Measurements from ENCODE around the gene RETREG1.
"Not testable (repeated sequence)": the region's sequence is repeated elsewhere in the genome, so short reads cannot be mapped to it uniquely, and the experiment has no call there.

The RETREG1 gene

DNA sequence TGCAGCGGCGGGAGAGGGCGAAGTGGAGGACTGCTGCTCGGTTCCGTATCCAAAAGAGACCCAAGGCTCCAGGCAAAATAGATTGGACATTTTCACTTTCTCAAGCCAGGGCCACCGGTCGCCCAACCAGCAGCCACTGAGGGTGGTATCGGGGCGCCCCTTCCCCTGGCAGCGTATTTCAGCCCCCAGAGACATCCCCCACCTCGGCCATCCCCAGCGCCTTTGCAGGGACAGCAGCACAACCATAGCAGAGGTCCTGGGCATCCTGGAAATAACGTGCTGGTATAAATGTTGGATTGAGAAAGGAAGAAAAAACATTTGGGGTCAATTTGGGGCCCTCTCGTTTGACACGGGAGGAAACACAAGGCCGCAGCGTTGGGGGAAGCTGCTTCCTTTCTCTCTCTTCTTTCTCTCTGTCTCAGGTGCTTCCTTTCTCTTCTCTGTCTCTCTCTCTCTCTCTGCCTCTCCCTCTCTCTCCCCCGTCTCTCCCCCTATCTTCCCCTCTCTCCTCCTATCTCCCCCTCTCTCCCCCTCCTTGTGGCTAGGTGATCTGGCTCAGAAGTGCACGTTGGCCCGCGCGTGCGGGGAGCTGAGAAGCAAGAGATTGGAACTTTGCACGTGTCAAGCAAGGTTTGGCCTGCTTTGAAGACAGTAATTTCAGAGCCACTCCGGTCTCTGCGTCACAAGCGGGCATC is 624 bp upstream of the RETREG1 start:
- no peak overlapping the region for H3K23ac ChIP-seq (ENCODE audit: low read length in 2 of 2)
- no peak overlapping the region for H2BK15ac ChIP-seq (ENCODE audit: low read depth, poor library complexity, severe bottlenecking)
- peaks cover 21% of the 10 kb centered on the region for H3K4me1 ChIP-seq (ENCODE audit: control insufficient read depth, insufficient read depth, low read depth, low read length)
- no peak overlapping the region for H3K18ac ChIP-seq (ENCODE audit: low read depth in 1 of 2, low read length in 2 of 2)
- peak overlapping the region; percentile 73 to 84 for H3K4me3 ChIP-seq (ENCODE audit: insufficient read depth in 1 of 2, low read depth in 1 of 2, low read length in 2 of 2)
- H4K91ac ChIP-seq (ENCODE audit: low read length), result no peak overlapping the region
- peak overlapping the region; percentile 99 for H3K4me2 ChIP-seq (ENCODE audit: low read length, poor library complexity, severe bottlenecking)
- H2BK12ac ChIP-seq (ENCODE audit: low read length in 2 of 2), result no peak overlapping the region
- no peaks in the 10 kb centered on the region for H3K36me3 ChIP-seq (ENCODE audit: control insufficient read depth in 1 of 2, insufficient read depth in 2 of 2, low read depth in 1 of 2, low read length in 2 of 2)
- peaks cover 37 to 49% of the 10 kb centered on the region in 2 experiments for H3K27me3 ChIP-seq (ENCODE audit: control insufficient read depth in 1 of 2, insufficient read depth in 1 of 2, low read length in 2 of 2)
- no peak overlapping the region for H2AK5ac ChIP-seq (ENCODE audit: low read length, severe bottlenecking)
- H4K8ac ChIP-seq (ENCODE audit: low read length), result no peak overlapping the region
- DNase-seq, result no peak
- peak overlapping the region; percentile 81 for H3K9ac ChIP-seq (ENCODE audit: low read length)
- no peaks in the 10 kb centered on the region for H3K9me3 ChIP-seq (ENCODE audit: control insufficient read depth, low read length)
- H3K79me1 ChIP-seq (replicated peaks; ENCODE audit: low read length, poor library complexity, severe bottlenecking), result no peaks in the 10 kb centered on the region
- WGBS, result 12% methylated on average over 17 of the region's 27 CpGs
- no peak overlapping the region for H2BK120ac ChIP-seq (ENCODE audit: low read depth, low read length)
- no peak overlapping the region for H3K4ac ChIP-seq (ENCODE audit: low read depth in 1 of 2, low read length in 2 of 2)
- H2BK5ac ChIP-seq (ENCODE audit: low read depth, low read length, poor library complexity, severe bottlenecking), result no peak overlapping the region
- peak overlapping the region; percentile 88 for H2AFZ ChIP-seq (ENCODE audit: low read depth, low read length)
- no peak overlapping the region for H3K27ac ChIP-seq (ENCODE audit: low read length, poor library complexity, severe bottlenecking)
- H3K14ac ChIP-seq (ENCODE audit: low read length in 2 of 2), result no peak overlapping the region

DNA sequence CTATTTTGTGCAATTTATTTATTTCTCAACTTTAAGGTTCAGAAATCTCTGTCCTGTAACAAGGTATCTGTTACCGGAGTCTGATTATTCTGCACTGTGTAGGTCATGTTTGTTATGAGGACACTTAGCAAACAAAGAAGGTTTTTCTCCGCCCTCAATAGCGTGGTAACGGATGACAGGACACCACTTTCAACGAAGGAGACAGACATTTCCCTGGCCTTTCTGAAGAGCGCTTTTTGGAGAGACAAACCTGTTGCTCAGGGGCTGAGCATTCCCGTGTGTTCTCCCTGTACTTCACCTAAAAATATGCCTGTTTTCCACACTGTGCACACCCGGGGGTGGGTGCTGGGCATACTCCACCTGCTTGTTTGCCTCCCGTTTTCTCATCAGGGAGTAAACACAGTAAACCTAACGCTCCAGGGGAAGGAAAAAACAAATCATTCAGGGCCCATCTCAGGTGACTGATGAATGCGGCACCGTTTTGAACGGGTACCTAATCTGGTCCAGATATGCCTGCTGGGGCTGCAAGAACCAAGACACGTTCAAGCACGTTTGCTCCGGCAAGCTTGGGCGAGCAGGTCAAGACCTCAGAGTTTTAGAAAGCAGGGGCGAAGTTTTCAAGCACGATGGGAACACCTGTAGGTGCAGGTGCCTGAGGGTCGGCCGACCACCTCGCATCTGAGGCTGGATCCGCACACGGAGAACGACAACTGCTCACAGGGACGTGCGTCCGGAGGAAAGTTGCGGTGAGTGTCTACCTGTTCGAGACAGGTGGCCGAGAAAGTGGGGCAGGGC is 859 bp downstream of the RETREG1 start:
- no peak for DNase-seq
- peak overlapping the region; percentile 88 for H2AFZ ChIP-seq (ENCODE audit: low read depth, low read length)
- H3K9me3 ChIP-seq (ENCODE audit: control insufficient read depth, low read length), result no peaks in the 10 kb centered on the region
- H2AK5ac ChIP-seq (ENCODE audit: low read length, severe bottlenecking), result no peak overlapping the region
- no peaks in the 10 kb centered on the region for H3K36me3 ChIP-seq (ENCODE audit: control insufficient read depth in 1 of 2, insufficient read depth in 2 of 2, low read depth in 1 of 2, low read length in 2 of 2)
- peaks cover 21% of the 10 kb centered on the region for H3K4me1 ChIP-seq (ENCODE audit: control insufficient read depth, insufficient read depth, low read depth, low read length)
- no peaks in the 10 kb centered on the region for H3K79me1 ChIP-seq (replicated peaks; ENCODE audit: low read length, poor library complexity, severe bottlenecking)
- no peak overlapping the region for H4K8ac ChIP-seq (ENCODE audit: low read length)
- peak overlapping the region in 1 of 2 experiments; percentile 9 for H3K14ac ChIP-seq (ENCODE audit: low read length in 2 of 2)
- no peak overlapping the region for H2BK120ac ChIP-seq (ENCODE audit: low read depth, low read length)
- no peak overlapping the region for H2BK5ac ChIP-seq (ENCODE audit: low read depth, low read length, poor library complexity, severe bottlenecking)
- no peak overlapping the region for H3K4ac ChIP-seq (ENCODE audit: low read depth in 1 of 2, low read length in 2 of 2)
- no peak overlapping the region for H2BK12ac ChIP-seq (ENCODE audit: low read length in 2 of 2)
- WGBS, result 20% methylated on average over 30 of the region's 31 CpGs
- H2BK15ac ChIP-seq (ENCODE audit: low read depth, poor library complexity, severe bottlenecking), result no peak overlapping the region
- peak overlapping the region; percentile 80 for H3K9ac ChIP-seq (ENCODE audit: low read length)
- H3K18ac ChIP-seq (ENCODE audit: low read depth in 1 of 2, low read length in 2 of 2), result no peak overlapping the region
- peak overlapping the region; percentile 99 for H3K4me2 ChIP-seq (ENCODE audit: low read length, poor library complexity, severe bottlenecking)
- H3K23ac ChIP-seq (ENCODE audit: low read length in 2 of 2), result no peak overlapping the region
- no peak overlapping the region for H4K91ac ChIP-seq (ENCODE audit: low read length)
- peak overlapping the region; percentile 73 to 84 for H3K4me3 ChIP-seq (ENCODE audit: insufficient read depth in 1 of 2, low read depth in 1 of 2, low read length in 2 of 2)
- peaks cover 37 to 47% of the 10 kb centered on the region in 2 experiments for H3K27me3 ChIP-seq (ENCODE audit: control insufficient read depth in 1 of 2, insufficient read depth in 1 of 2, low read length in 2 of 2)
- no peak overlapping the region for H3K27ac ChIP-seq (ENCODE audit: low read length, poor library complexity, severe bottlenecking)

DNA sequence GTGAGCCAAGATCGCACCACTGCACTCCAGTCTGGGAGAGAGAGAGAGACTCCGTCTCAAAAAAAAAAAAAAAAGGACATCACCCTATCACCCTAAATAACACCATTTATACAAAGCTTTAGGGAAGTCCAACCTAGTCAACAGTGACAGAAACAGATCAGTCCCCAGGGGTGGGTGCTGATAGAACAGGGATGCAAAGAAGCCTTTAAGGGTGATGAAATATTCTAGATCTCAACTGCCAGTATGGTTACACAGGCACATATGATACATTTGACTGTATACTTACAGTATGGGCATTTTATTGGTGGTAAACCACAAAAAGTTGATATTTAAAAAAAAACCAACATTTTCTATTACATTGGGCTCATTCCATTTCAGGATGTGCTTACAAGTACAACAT is 4.8 kb downstream of the RETREG1 start:
- Histone ChIP-seq H4K8ac (ENCODE audit: low read length) (no peak overlapping the region), H3K27me3 (ENCODE audit: control insufficient read depth in 1 of 2, insufficient read depth in 1 of 2, low read length in 2 of 2) (peaks cover 9 to 28% of the 10 kb centered on the region in 2 experiments), H3K4ac (ENCODE audit: low read depth in 1 of 2, low read length in 2 of 2) (no peak overlapping the region), H3K23ac (ENCODE audit: low read length in 2 of 2) (no peak overlapping the region), H4K91ac (ENCODE audit: low read length) (no peak overlapping the region), H2BK120ac (ENCODE audit: low read depth, low read length) (no peak overlapping the region), H3K4me1 (ENCODE audit: control insufficient read depth, insufficient read depth, low read depth, low read length) (peaks cover 12% of the 10 kb centered on the region), H3K79me1 (replicated peaks; ENCODE audit: low read length, poor library complexity, severe bottlenecking) (no peaks in the 10 kb centered on the region), H2BK5ac (ENCODE audit: low read depth, low read length, poor library complexity, severe bottlenecking) (no peak overlapping the region), H2AK5ac (ENCODE audit: low read length, severe bottlenecking) (no peak overlapping the region), H3K18ac (ENCODE audit: low read depth in 1 of 2, low read length in 2 of 2) (no peak overlapping the region), H3K4me3 (ENCODE audit: insufficient read depth in 1 of 2, low read depth in 1 of 2, low read length in 2 of 2) (no peak overlapping the region), H3K9me3 (ENCODE audit: control insufficient read depth, low read length) (no peaks in the 10 kb centered on the region), H3K27ac (ENCODE audit: low read length, poor library complexity, severe bottlenecking) (no peak overlapping the region), H3K14ac (ENCODE audit: low read length in 2 of 2) (no peak overlapping the region), H2BK15ac (ENCODE audit: low read depth, poor library complexity, severe bottlenecking) (no peak overlapping the region), H3K9ac (ENCODE audit: low read length) (no peak overlapping the region), H2BK12ac (ENCODE audit: low read length in 2 of 2) (no peak overlapping the region), H3K36me3 (ENCODE audit: control insufficient read depth in 1 of 2, insufficient read depth in 2 of 2, low read depth in 1 of 2, low read length in 2 of 2) (no peaks in the 10 kb centered on the region), H2AFZ (ENCODE audit: low read depth, low read length) (no peak overlapping the region), H3K4me2 (ENCODE audit: low read length, poor library complexity, severe bottlenecking) (no peak overlapping the region)
- no CpG with 5 or more reads among the region's 2 CpGs for WGBS
- DNase-seq, result no peak

DNA sequence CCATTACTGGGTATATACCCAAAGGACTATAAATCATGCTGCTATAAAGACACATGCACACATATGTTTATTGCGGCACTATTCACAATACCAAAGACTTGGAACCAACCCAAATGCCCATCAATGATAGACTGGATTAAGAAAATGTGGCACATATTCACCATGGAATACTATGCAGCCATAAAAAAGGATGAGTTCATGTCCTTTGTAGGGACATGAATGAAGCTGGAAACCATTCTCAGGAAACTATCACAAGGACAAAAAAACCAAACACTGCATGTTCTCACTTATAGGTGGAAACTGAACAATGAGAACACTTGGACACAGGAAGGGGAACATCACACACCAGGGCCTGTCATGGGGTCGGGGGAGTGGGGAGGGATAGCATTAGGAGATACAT is 5.9 kb downstream of the RETREG1 start:
- not testable (repeated sequence) for H3K14ac ChIP-seq (ENCODE audit: low read length in 2 of 2); H4K91ac ChIP-seq (ENCODE audit: low read length); H3K4me1 ChIP-seq (ENCODE audit: control insufficient read depth, insufficient read depth, low read depth, low read length); H2BK120ac ChIP-seq (ENCODE audit: low read depth, low read length); H2AFZ ChIP-seq (ENCODE audit: low read depth, low read length); H3K36me3 ChIP-seq (ENCODE audit: control insufficient read depth in 1 of 2, insufficient read depth in 2 of 2, low read depth in 1 of 2, low read length in 2 of 2); H4K8ac ChIP-seq (ENCODE audit: low read length); H3K18ac ChIP-seq (ENCODE audit: low read depth in 1 of 2, low read length in 2 of 2); H2BK5ac ChIP-seq (ENCODE audit: low read depth, low read length, poor library complexity, severe bottlenecking); H2AK5ac ChIP-seq (ENCODE audit: low read length, severe bottlenecking); H3K79me1 ChIP-seq (replicated peaks; ENCODE audit: low read length, poor library complexity, severe bottlenecking); H3K27ac ChIP-seq (ENCODE audit: low read length, poor library complexity, severe bottlenecking); H3K9ac ChIP-seq (ENCODE audit: low read length); H2BK12ac ChIP-seq (ENCODE audit: low read length in 2 of 2); DNase-seq; H2BK15ac ChIP-seq (ENCODE audit: low read depth, poor library complexity, severe bottlenecking); H3K9me3 ChIP-seq (ENCODE audit: control insufficient read depth, low read length); H3K4me2 ChIP-seq (ENCODE audit: low read length, poor library complexity, severe bottlenecking); H3K23ac ChIP-seq (ENCODE audit: low read length in 2 of 2); H3K4ac ChIP-seq (ENCODE audit: low read depth in 1 of 2, low read length in 2 of 2); H3K4me3 ChIP-seq (ENCODE audit: insufficient read depth in 1 of 2, low read depth in 1 of 2, low read length in 2 of 2)
- peaks cover 5 to 30% of the 10 kb centered on the region in 2 experiments for H3K27me3 ChIP-seq (ENCODE audit: control insufficient read depth in 1 of 2, insufficient read depth in 1 of 2, low read length in 2 of 2)
- WGBS, result 57% methylated on average over 1 of the region's 2 CpGs

Data from mesenchymal stem cell (in vitro differentiated cells and primary cell).